ENCODE data around the gene ISM2.

ISM2 gene

GRCh38 chr14:77526266-77526665 lies 27.6 kb upstream of the ISM2 start:
- Histone ChIP-seq H3K4me1 (ENCODE audit: low read length) (peaks cover 7% of the 10 kb centered on the region), H3K36me3 (replicated peaks; ENCODE audit: low read depth, low read length) (no peaks in the 10 kb centered on the region), H4K20me1 (ENCODE audit: insufficient read depth, low read length) (no peaks in the 10 kb centered on the region), H3K9me3 (ENCODE audit: insufficient read depth, low read length) (no peaks in the 10 kb centered on the region), H3K79me2 (ENCODE audit: low read length) (no peaks in the 10 kb centered on the region), H3K9ac (ENCODE audit: low read length) (no peak overlapping the region), H3K4me3 (ENCODE audit: low read length) (no peak overlapping the region), H3K27ac (ENCODE audit: low read length) (no peak overlapping the region), H3K4me2 (ENCODE audit: low read length) (no peak overlapping the region), H3K27me3 (ENCODE audit: low read depth, low read length) (no peaks in the 10 kb centered on the region), H2AFZ (ENCODE audit: low read depth, low read length) (no peak overlapping the region)
- TF ChIP-seq EZH2phosphoT487 (IDR thresholded peaks at IDR 0.05; ENCODE audit: low read depth): no peak
- TF ChIP-seq CTCF (IDR thresholded peaks at IDR 0.05; ENCODE audit: low read depth, low read length): no peak

- TF ChIP-seq EZH2phosphoT487 (IDR thresholded peaks at IDR 0.05; ENCODE audit: low read depth): no peak
- TF ChIP-seq CTCF (IDR thresholded peaks at IDR 0.05; ENCODE audit: low read depth, low read length): no peak
- H3K9me3 ChIP-seq (ENCODE audit: insufficient read depth, low read length): no peaks in the 10 kb centered on the region
- H4K20me1 ChIP-seq (ENCODE audit: insufficient read depth, low read length): no peaks in the 10 kb centered on the region
- H3K4me2 ChIP-seq (ENCODE audit: low read length): no peak overlapping the region
- H3K27ac ChIP-seq (ENCODE audit: low read length): no peak overlapping the region
- H3K9ac ChIP-seq (ENCODE audit: low read length): no peak overlapping the region
- no peak overlapping the region for H3K4me3 ChIP-seq (ENCODE audit: low read length)
- no peaks in the 10 kb centered on the region for H3K36me3 ChIP-seq (replicated peaks; ENCODE audit: low read depth, low read length)
- H3K79me2 ChIP-seq (ENCODE audit: low read length): no peaks in the 10 kb centered on the region
- H2AFZ ChIP-seq (ENCODE audit: low read depth, low read length): no peak overlapping the region
- H3K4me1 ChIP-seq (ENCODE audit: low read length): peaks cover 7% of the 10 kb centered on the region
- H3K27me3 ChIP-seq (ENCODE audit: low read depth, low read length): no peaks in the 10 kb centered on the region
These were observed 25.9 kb upstream of the ISM2 start for GRCh38 chr14:77524536-77524935.

- no peak overlapping the region for H2AFZ ChIP-seq (ENCODE audit: low read depth, low read length)
- H3K27ac ChIP-seq (ENCODE audit: low read length): no peak overlapping the region
- H3K4me1 ChIP-seq (ENCODE audit: low read length): peaks cover 7% of the 10 kb centered on the region
- H4K20me1 ChIP-seq (ENCODE audit: insufficient read depth, low read length): no peaks in the 10 kb centered on the region
- no peaks in the 10 kb centered on the region for H3K36me3 ChIP-seq (replicated peaks; ENCODE audit: low read depth, low read length)
- no peak overlapping the region for H3K9ac ChIP-seq (ENCODE audit: low read length)
- H3K4me2 ChIP-seq (ENCODE audit: low read length): no peak overlapping the region
- no peak overlapping the region for H3K4me3 ChIP-seq (ENCODE audit: low read length)
- no peaks in the 10 kb centered on the region for H3K27me3 ChIP-seq (ENCODE audit: low read depth, low read length)
- TF ChIP-seq CTCF (IDR thresholded peaks at IDR 0.05; ENCODE audit: low read depth, low read length) (no peak), EZH2phosphoT487 (IDR thresholded peaks at IDR 0.05; ENCODE audit: low read depth) (no peak)
- H3K9me3 ChIP-seq (ENCODE audit: insufficient read depth, low read length): no peaks in the 10 kb centered on the region
- H3K79me2 ChIP-seq (ENCODE audit: low read length): no peaks in the 10 kb centered on the region
These were observed 24.5 kb upstream of the ISM2 start for GRCh38 chr14:77523109-77523508.

- no peaks in the 10 kb centered on the region for H3K36me3 ChIP-seq (replicated peaks; ENCODE audit: low read depth, low read length)
- no peak for TF ChIP-seq EZH2phosphoT487 (IDR thresholded peaks at IDR 0.05; ENCODE audit: low read depth)
- TF ChIP-seq CTCF (IDR thresholded peaks at IDR 0.05; ENCODE audit: low read depth, low read length): no peak
These were observed 21.9 kb upstream of the ISM2 start for GRCh38 chr14:77520555-77520954.

More at GRCh38 chr14:77520555-77520954, 21.9 kb upstream of the ISM2 start:
- no peak overlapping the region for H3K9ac ChIP-seq (ENCODE audit: low read length)
- no peaks in the 10 kb centered on the region for H3K9me3 ChIP-seq (ENCODE audit: insufficient read depth, low read length)
- no peaks in the 10 kb centered on the region for H3K79me2 ChIP-seq (ENCODE audit: low read length)
- no peak overlapping the region for H3K27ac ChIP-seq (ENCODE audit: low read length)
- no peak overlapping the region for H2AFZ ChIP-seq (ENCODE audit: low read depth, low read length)
- H3K4me3 ChIP-seq (ENCODE audit: low read length): no peak overlapping the region
- H3K4me1 ChIP-seq (ENCODE audit: low read length): peaks cover 7% of the 10 kb centered on the region
- no peak overlapping the region for H3K4me2 ChIP-seq (ENCODE audit: low read length)
- H3K27me3 ChIP-seq (ENCODE audit: low read depth, low read length): no peaks in the 10 kb centered on the region
- no peaks in the 10 kb centered on the region for H4K20me1 ChIP-seq (ENCODE audit: insufficient read depth, low read length)
